Keratinocyte (primary cell): ENCODE measurements around the gene OR10Z1. TPM values are rescaled to one million over a fixed set of nuclear protein-coding genes. Genes with fewer than 3 reads are reported as not detected.

Experiments
- DNase-seq: peaks from one replicate; pipeline ENCODE4 v3.0.0-alpha.2; 2011; ENCODE audit warnings: low read depth, missing footprints, low spot score
- FAIRE-seq: peaks from 2 replicates; lab custom pipeline; 2011; peaks lifted over from hg19 to GRCh38; lab: Jason Lieb, UNC
- H2AFZ ChIP-seq: 2 replicates; pipeline ENCODE4 v1.6.0; 2012; ENCODE audit warnings: low read length, control low read depth, inconsistent platforms; ENCODE audit not compliant: control insufficient read depth
- H3K27ac ChIP-seq: 2 replicates; pipeline ENCODE4 v1.5.1; 2011; ENCODE audit warnings: low read length; ENCODE audit not compliant: control insufficient read depth, insufficient read depth
- H3K27me3 ChIP-seq: 3 replicates; pipeline ENCODE4 v1.6.0; 2011; ENCODE audit warnings: low read length; ENCODE audit not compliant: control insufficient read depth, insufficient read depth; ENCODE audit errors: extremely low read depth
- H3K36me3 ChIP-seq, 2 experiments: 2 replicates in 1 of 2; 3 replicates in 1 of 2; pipeline ENCODE4 v1.5.1; 2011; ENCODE audit warnings: low read length in 2 of 2, mild to moderate bottlenecking in 1 of 2; ENCODE audit not compliant: control insufficient read depth in 2 of 2, insufficient read depth in 2 of 2; ENCODE audit errors: extremely low read depth in 1 of 2
- H3K4me1 ChIP-seq: 3 replicates; pipeline ENCODE4 v1.5.1; 2011; ENCODE audit warnings: low read length; ENCODE audit not compliant: control insufficient read depth, insufficient read depth; ENCODE audit errors: extremely low read depth
- H3K4me2 ChIP-seq: 3 replicates; pipeline ENCODE4 v1.6.0; 2011; ENCODE audit warnings: low read depth, low read length; ENCODE audit not compliant: control insufficient read depth, insufficient read depth; ENCODE audit errors: extremely low read depth
- H3K4me3 ChIP-seq, 3 experiments: fragments of 200-600 bp in 1 of 3; sonication (generic) in 1 of 3; 2 replicates in 2 of 3; 3 replicates in 1 of 3; pipeline ENCODE4 v1.5.1; 2011 to 2016; ENCODE audit warnings: low read length in 3 of 3, mild to moderate bottlenecking in 3 of 3, control low read depth in 2 of 3, inconsistent platforms in 1 of 3, low read depth in 1 of 3, mixed read lengths in 1 of 3, mixed run types in 1 of 3, moderate library complexity in 1 of 3; ENCODE audit not compliant: control insufficient read depth in 2 of 3, insufficient read depth in 2 of 3; ENCODE audit errors: extremely low read depth in 1 of 3
- H3K79me2 ChIP-seq: 2 replicates; pipeline ENCODE4 v1.6.0; 2012; ENCODE audit warnings: low read length; ENCODE audit not compliant: control insufficient read depth, insufficient read depth
- H3K9ac ChIP-seq: 3 replicates; pipeline ENCODE4 v1.6.0; 2011; ENCODE audit warnings: low read length; ENCODE audit not compliant: control insufficient read depth, insufficient read depth; ENCODE audit errors: extremely low read depth
- H3K9me1 ChIP-seq: 3 replicates; pipeline ENCODE4 v1.6.0; 2011; ENCODE audit warnings: low read length; ENCODE audit not compliant: control insufficient read depth, insufficient read depth; ENCODE audit errors: extremely low read depth
- H3K9me3 ChIP-seq: 2 replicates; pipeline ENCODE4 v1.5.1; 2012; ENCODE audit warnings: low read depth, low read length; ENCODE audit not compliant: control insufficient read depth
- H4K20me1 ChIP-seq: 3 replicates; pipeline ENCODE4 v1.6.0; 2011; ENCODE audit warnings: low read length; ENCODE audit not compliant: control insufficient read depth, insufficient read depth; ENCODE audit errors: extremely low read depth
- EZH2 ChIP-seq: IDR thresholded peaks from one replicate; pipeline ENCODE4 v1.6.1; 2012; ENCODE audit warnings: inconsistent platforms, mild to moderate bottlenecking, low read length, moderate library complexity
- dilution Hi-C: fragments of 300-500 bp; cut with MboI; formaldehyde crosslinking; loops from one replicate; pipeline ENCODE4 v1.7.0; 2020; ENCODE audit warnings: low sequenced_read_pairs; ENCODE audit not compliant: extremely low pct_ligation_motif_present
- polyA plus RNA-seq, 5 experiments: library from polyadenylated mRNA; depleted of rRNA in 3 of 5; stranded (reverse) in 3 of 5; stranded (forward) in 1 of 5; unstranded in 1 of 5; fragments of >200 nt; gene quantifications; 1 replicate in 1 of 5; 2 replicates in 3 of 5; 3 replicates in 1 of 5; pipeline versions ENCODE4 v1.2.1 to v1.2.3, GENCODE V29; 2011 to 2012; ENCODE audit warnings: missing spikeins in 2 of 5, low read depth in 1 of 5, low replicate concordance in 1 of 5
- TF ChIP-seq, protein P1 (sequence below), 3 experiments: IDR thresholded peaks in 1 of 3; conservative IDR thresholded peaks in 1 of 3; optimal IDR thresholded peaks in 1 of 3; 2 replicates in 2 of 3; 3 replicates in 1 of 3; pipeline versions ENCODE3 to v1.5.1; 2011; ENCODE audit warnings: low read length in 3 of 3, mild to moderate bottlenecking in 3 of 3, moderate library complexity in 2 of 3, control low read depth in 1 of 3, inconsistent platforms in 1 of 3; ENCODE audit not compliant: insufficient read depth in 2 of 3; ENCODE audit errors: extremely low read depth in 1 of 3

Gene OR10Z1
- polyA plus RNA-seq, 1 donor (not counting 4 experiments of a cell fraction or from before 2014, with no cell fraction given), result not detected

- H4K20me1 ChIP-seq, result no peaks in the 10 kb centered on the region
- H3K9me3 ChIP-seq, result no peaks in the 10 kb centered on the region
- dilution Hi-C loops, result no loop called here
- no peak overlapping the region for H2AFZ ChIP-seq
- FAIRE-seq, result no peak
- DNase-seq, result no peak
- no peaks in the 10 kb centered on the region for H3K4me1 ChIP-seq
- H3K27ac ChIP-seq, result no peak overlapping the region
- no peaks in the 10 kb centered on the region for H3K27me3 ChIP-seq
- no peaks in the 10 kb centered on the region for H3K9me1 ChIP-seq
- no peak overlapping the region for H3K4me2 ChIP-seq
- H3K9ac ChIP-seq, result no peak overlapping the region
- no peak for TF ChIP-seq EZH2
- TF ChIP-seq, protein P1, sequence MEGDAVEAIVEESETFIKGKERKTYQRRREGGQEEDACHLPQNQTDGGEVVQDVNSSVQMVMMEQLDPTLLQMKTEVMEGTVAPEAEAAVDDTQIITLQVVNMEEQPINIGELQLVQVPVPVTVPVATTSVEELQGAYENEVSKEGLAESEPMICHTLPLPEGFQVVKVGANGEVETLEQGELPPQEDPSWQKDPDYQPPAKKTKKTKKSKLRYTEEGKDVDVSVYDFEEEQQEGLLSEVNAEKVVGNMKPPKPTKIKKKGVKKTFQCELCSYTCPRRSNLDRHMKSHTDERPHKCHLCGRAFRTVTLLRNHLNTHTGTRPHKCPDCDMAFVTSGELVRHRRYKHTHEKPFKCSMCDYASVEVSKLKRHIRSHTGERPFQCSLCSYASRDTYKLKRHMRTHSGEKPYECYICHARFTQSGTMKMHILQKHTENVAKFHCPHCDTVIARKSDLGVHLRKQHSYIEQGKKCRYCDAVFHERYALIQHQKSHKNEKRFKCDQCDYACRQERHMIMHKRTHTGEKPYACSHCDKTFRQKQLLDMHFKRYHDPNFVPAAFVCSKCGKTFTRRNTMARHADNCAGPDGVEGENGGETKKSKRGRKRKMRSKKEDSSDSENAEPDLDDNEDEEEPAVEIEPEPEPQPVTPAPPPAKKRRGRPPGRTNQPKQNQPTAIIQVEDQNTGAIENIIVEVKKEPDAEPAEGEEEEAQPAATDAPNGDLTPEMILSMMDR (optimal IDR thresholded peaks at IDR 0.05 in 1 of 3, IDR thresholded peaks at IDR 0.05 in 1 of 3, conservative IDR thresholded peaks at IDR 0.05 in 1 of 3; ENCODE audit: extremely low read depth in 1 of 3, insufficient read depth in 2 of 3, low read length in 3 of 3), result no peak
- no peaks in the 10 kb centered on the region for H3K79me2 ChIP-seq
- H3K4me3 ChIP-seq, result no peak overlapping the region
- H3K36me3 ChIP-seq, result no peaks in the 10 kb centered on the region
Observed at GRCh38 chr1:158646465-158646864, 41.4 kb downstream of the OR10Z1 start.

DNA sequence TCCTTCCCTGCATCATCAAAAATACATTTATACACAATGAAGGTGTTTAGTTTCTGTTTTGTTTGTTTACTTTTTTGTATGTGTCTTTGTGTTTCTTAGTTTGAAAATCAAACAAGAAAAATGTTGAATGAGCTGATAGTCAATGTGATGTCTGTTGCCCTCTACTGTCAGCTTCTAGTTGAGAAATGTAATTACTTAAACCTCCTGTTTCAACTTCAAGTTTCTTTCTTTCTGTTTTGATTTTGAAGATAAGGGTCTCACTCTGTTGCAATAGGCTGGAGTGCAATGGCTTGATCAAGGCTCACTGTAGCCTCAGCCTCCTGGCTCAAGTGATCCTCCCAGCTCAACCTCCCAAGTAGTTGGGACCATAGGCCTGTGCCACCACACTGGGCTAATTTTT, 44.0 kb downstream of the OR10Z1 start:
- H3K4me1 ChIP-seq, result no peaks in the 10 kb centered on the region
- H4K20me1 ChIP-seq, result no peaks in the 10 kb centered on the region
- no peak for TF ChIP-seq EZH2
- TF ChIP-seq, protein P1 (optimal IDR thresholded peaks at IDR 0.05 in 1 of 3, IDR thresholded peaks at IDR 0.05 in 1 of 3, conservative IDR thresholded peaks at IDR 0.05 in 1 of 3; ENCODE audit: extremely low read depth in 1 of 3, insufficient read depth in 2 of 3, low read length in 3 of 3), result no peak
- no peaks in the 10 kb centered on the region for H3K36me3 ChIP-seq
- no peaks in the 10 kb centered on the region for H3K9me1 ChIP-seq
- dilution Hi-C loops, result no loop called here
- no peak overlapping the region for H2AFZ ChIP-seq
- no peak overlapping the region for H3K9ac ChIP-seq
- DNase-seq (no peak), FAIRE-seq (no peak)
- H3K9me3 ChIP-seq, result no peaks in the 10 kb centered on the region
- H3K27ac ChIP-seq, result no peak overlapping the region
- no peaks in the 10 kb centered on the region for H3K27me3 ChIP-seq
- H3K4me3 ChIP-seq, result no peak overlapping the region
- H3K79me2 ChIP-seq, result no peaks in the 10 kb centered on the region
- no peak overlapping the region for H3K4me2 ChIP-seq
